Mucosa of rectum (tissue), 2 donors: ENCODE measurements around the gene MRPS6.

Experiments used
- H3K27ac ChIP-seq, 2 donors: one replicate each; pipeline ENCODE4 v1.7.0; 2013; ENCODE audit warnings: inconsistent platforms in 2 of 2, low read depth in 2 of 2, low read length in 2 of 2
- H3K27me3 ChIP-seq, 2 donors: one replicate each; pipeline ENCODE4 v1.7.0; 2013; ENCODE audit warnings: low read length in 2 of 2; ENCODE audit not compliant: control insufficient read depth in 2 of 2, insufficient read depth in 2 of 2
- H3K36me3 ChIP-seq, 2 donors: one replicate each; pipeline ENCODE4 v1.7.0; 2013; ENCODE audit warnings: low read length in 2 of 2; ENCODE audit not compliant: control insufficient read depth in 2 of 2, insufficient read depth in 2 of 2
- H3K4me1 ChIP-seq, 2 donors: one replicate each; pipeline ENCODE4 v1.7.0; 2013; ENCODE audit warnings: low read length in 2 of 2, mild to moderate bottlenecking in 1 of 2; ENCODE audit not compliant: control insufficient read depth in 2 of 2, insufficient read depth in 2 of 2
- H3K4me3 ChIP-seq, 2 donors: one replicate each; pipeline ENCODE4 v1.7.0; 2013; ENCODE audit warnings: low read length in 2 of 2
- H3K9ac ChIP-seq, 2 donors: one replicate each; pipeline ENCODE4 v1.7.0; 2013; ENCODE audit warnings: low read length in 2 of 2, low read depth in 1 of 2, mild to moderate bottlenecking in 1 of 2
- H3K9me3 ChIP-seq, 2 donors: one replicate each; pipeline ENCODE4 v1.7.0; 2013; ENCODE audit warnings: low read length in 2 of 2; ENCODE audit not compliant: control insufficient read depth in 2 of 2
- donor health status: healthy.
- donor health status: Normal muscosa, but diverticular disease.

MRPS6 gene

DNA sequence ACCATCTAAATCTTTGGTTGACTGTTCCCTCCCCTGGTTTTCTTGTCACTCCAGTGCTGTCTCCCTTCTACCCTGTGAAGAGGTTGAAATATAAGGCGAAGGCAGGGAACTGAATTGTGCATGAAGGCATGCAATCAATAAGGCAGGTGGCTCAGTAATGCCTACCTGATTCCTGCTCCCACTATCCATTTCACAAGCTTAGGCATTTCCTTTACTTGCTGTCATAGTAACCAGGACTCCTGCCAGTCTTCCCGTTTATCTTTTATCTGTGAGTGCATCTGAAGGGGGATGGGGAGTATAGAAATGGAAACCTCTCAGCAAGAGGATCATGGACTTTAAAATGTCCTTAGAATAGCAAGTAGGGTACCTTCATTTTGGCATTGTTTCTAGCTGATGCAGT lies 40.5 kb downstream of the MRPS6 start:
- H3K4me1 ChIP-seq, result peaks cover 0 to 14% of the 10 kb centered on the region in 2 donors
- no peaks in the 10 kb centered on the region for H3K36me3 ChIP-seq
- no peak overlapping the region for H3K27ac ChIP-seq
- H3K9ac ChIP-seq, result no peak overlapping the region
- no peak overlapping the region for H3K4me3 ChIP-seq
- no peaks in the 10 kb centered on the region for H3K9me3 ChIP-seq
- no peaks in the 10 kb centered on the region for H3K27me3 ChIP-seq

DNA sequence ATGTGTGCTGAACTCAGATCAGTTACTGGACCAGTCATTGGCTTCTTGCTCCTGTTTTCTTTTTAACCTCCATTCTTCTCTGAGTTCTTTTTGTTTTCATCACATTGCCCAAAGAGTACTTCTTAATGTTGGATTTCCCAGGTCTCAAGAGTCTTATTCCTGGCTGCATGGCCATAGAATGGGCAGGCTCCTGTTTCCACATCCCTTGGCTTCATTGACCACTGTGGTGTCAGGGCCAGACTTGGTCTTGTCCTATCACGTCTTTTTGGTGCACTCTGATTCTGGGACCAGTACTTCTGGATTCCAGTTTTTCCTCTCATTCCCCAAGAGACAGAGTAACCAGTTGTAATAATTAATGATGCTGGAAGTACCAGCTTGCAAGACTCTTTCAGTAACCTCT lies 41.8 kb downstream of the MRPS6 start:
- H3K27me3 ChIP-seq, result no peaks in the 10 kb centered on the region
- no peak overlapping the region for H3K27ac ChIP-seq
- no peak overlapping the region for H3K4me3 ChIP-seq
- H3K36me3 ChIP-seq, result no peaks in the 10 kb centered on the region
- no peak overlapping the region for H3K9ac ChIP-seq
- H3K9me3 ChIP-seq, result no peaks in the 10 kb centered on the region
- peaks cover 0 to 14% of the 10 kb centered on the region in 2 donors for H3K4me1 ChIP-seq

DNA sequence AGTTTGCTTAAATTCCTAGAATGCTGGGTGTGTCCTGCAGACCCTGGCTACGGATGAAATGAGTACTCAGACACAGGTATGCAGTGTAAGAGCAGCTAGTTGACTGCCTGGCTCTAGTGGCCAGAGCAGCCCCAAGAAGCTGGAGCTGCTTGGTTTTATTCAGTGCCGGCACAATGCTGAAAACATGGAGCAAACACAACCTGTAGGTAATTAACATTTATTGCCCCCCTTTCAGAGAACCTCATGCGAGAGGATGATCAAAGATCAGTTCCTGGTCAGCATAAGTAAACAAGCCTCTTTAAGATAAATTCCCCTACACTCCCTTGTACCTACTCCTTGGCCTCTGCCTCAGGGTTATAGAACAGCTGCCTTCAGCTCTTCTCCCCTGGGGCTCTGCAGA lies 43.2 kb downstream of the MRPS6 start:
- H3K27me3 ChIP-seq, result no peaks in the 10 kb centered on the region
- H3K27ac ChIP-seq, result peak overlapping the region; percentile 27 to 59
- no peaks in the 10 kb centered on the region for H3K9me3 ChIP-seq
- H3K4me3 ChIP-seq, result no peak overlapping the region
- no peaks in the 10 kb centered on the region for H3K36me3 ChIP-seq
- H3K4me1 ChIP-seq, result peaks cover 0 to 14% of the 10 kb centered on the region in 2 donors
- no peak overlapping the region for H3K9ac ChIP-seq

DNA sequence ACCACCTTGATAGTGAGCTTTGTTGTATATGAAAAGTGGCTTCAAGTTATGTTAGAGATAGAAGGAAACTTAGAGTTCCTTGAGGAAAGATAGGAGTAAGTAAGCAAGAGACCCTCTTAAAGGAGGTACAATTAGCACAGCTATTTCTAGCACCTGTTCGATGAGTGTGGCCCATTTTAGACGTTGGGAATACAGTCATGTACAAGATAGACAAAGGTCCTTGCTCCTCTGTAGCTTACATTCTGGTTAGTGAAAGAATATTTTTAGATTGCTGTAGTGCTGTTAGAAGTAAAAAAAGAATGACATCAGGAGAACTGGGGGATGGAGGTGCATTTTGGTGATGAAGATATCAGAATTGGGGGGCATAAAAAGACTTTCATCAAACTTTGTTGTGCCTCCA lies 47.5 kb downstream of the MRPS6 start:
- Histone ChIP-seq H3K9me3 (no peaks in the 10 kb centered on the region), H3K27ac (no peak overlapping the region), H3K9ac (no peak overlapping the region), H3K4me1 (peaks cover 0 to 18% of the 10 kb centered on the region in 2 donors), H3K36me3 (peaks cover 0 to 2% of the 10 kb centered on the region in 2 donors), H3K27me3 (no peaks in the 10 kb centered on the region), H3K4me3 (no peak overlapping the region)

DNA sequence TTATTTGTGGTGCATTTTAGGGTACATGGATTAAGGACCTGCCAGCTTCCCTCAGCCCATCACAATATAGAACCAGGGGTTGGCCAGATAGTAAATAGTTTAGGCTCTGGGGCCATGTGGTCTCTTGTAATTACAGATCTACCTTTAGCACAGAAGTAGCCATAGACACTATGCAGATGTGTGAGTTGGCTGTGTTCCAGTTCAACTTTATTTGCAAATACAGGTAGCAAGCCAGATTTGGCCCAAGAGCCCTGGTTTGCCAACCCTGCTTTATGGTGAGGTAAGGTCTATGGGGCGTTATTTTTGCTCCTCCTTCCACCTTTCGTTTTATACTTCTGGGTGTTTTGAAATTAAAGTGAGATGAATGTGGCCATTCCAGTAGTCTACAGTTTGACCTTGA lies 48.7 kb downstream of the MRPS6 start:
- Histone ChIP-seq H3K27ac (no peak overlapping the region), H3K9me3 (no peaks in the 10 kb centered on the region), H3K9ac (no peak overlapping the region), H3K36me3 (peaks cover 5 to 10% of the 10 kb centered on the region in 2 donors), H3K4me1 (peaks cover 0 to 13% of the 10 kb centered on the region in 2 donors), H3K27me3 (no peaks in the 10 kb centered on the region), H3K4me3 (no peak overlapping the region)

DNA sequence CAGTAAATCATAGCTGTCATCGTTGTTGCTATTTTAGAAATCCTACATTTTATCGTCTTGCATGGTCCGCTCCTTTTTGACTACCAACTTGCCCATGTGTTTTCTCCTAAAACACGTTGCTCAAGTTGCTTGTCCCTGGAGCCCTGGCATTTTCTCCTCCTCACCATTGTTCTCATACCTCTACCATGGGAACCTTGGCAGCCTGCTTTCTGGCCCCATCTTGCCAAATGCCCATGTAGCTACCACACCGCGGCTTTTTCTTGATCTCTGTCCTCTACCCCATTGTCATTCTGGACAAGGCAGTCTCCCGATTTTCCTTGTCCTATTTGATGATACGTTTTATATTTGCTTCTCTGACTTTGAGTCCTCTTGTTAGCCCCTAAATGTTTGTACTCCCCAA lies 50.2 kb downstream of the MRPS6 start:
- peaks cover 5 to 10% of the 10 kb centered on the region in 2 donors for H3K36me3 ChIP-seq
- H3K27me3 ChIP-seq, result no peaks in the 10 kb centered on the region
- H3K4me3 ChIP-seq, result no peak overlapping the region
- H3K27ac ChIP-seq, result no peak overlapping the region
- H3K9ac ChIP-seq, result no peak overlapping the region
- H3K4me1 ChIP-seq, result peaks cover 0 to 7% of the 10 kb centered on the region in 2 donors
- no peaks in the 10 kb centered on the region for H3K9me3 ChIP-seq

DNA sequence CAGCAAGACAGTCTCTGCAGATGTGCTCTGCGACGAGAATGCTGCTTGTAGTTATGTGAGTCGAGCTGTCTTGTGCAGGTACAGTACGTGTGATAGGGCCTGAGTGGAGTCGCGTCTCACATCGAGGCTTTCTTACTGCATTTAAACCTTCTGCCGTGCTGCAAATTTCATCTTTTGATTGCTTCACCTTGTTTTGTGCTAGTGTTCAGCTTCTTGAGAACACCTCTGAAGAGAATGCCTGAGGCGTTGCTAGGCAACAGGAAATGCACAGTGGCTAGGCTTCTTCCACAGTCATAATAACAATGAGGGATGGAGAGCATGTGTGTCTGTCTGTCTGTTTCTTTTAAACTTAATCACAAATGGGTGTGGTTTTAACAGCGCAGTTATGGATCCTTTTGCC lies 52.9 kb downstream of the MRPS6 start:
- peaks cover 5 to 10% of the 10 kb centered on the region in 2 donors for H3K36me3 ChIP-seq
- no peak overlapping the region for H3K9ac ChIP-seq
- peaks cover 10 to 15% of the 10 kb centered on the region in 2 donors for H3K4me1 ChIP-seq
- no peaks in the 10 kb centered on the region for H3K9me3 ChIP-seq
- no peak overlapping the region for H3K4me3 ChIP-seq
- H3K27ac ChIP-seq, result no peak overlapping the region
- no peaks in the 10 kb centered on the region for H3K27me3 ChIP-seq

DNA sequence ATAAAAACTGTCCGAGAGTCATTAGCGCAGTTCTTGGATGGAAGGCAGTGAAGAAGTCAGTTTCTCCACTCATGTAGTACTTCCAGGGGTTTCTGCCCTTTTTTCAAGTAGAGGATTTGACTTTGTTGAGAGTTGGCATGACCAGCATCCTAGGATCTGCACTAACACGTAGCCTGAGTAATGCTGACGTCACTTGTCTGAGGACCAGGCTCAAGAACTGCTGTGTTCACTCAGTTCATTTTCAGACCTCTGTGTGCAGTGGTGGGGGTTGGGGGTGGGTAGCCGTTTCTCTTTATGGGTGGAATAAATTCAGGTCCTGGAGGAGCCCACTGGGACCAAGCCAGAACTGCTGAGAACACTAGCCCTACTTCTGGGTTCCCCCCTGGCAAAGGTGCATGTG lies 53.3 kb downstream of the MRPS6 start:
- Histone ChIP-seq H3K9ac (no peak overlapping the region), H3K9me3 (no peaks in the 10 kb centered on the region), H3K27ac (no peak overlapping the region), H3K36me3 (peaks cover 5 to 10% of the 10 kb centered on the region in 2 donors), H3K4me1 (peaks cover 11 to 15% of the 10 kb centered on the region in 2 donors), H3K4me3 (no peak overlapping the region), H3K27me3 (no peaks in the 10 kb centered on the region)

DNA sequence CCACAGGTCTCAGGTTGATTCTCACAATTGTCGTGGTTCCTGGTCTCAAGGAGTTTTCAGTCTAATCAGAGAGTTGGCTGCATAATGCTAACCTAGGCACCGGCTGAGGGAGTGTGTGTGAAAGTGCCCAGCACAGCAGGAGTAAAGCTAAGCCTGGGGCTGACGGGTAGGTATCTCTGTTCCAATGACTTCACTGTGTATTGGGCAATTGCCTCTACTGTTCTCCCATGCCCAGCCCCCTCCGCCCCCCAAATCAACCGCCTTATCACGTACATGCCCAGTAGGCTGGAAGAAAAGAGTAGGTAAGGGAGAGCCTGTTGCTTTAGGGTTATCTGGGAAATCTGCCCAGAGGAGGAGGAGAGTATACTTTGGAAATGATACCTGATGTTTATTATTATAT lies 54.7 kb downstream of the MRPS6 start:
- Histone ChIP-seq H3K4me1 (peaks cover 10 to 11% of the 10 kb centered on the region in 2 donors), H3K36me3 (peaks cover 5 to 10% of the 10 kb centered on the region in 2 donors), H3K27ac (no peak overlapping the region), H3K9ac (no peak overlapping the region), H3K4me3 (no peak overlapping the region), H3K27me3 (no peaks in the 10 kb centered on the region), H3K9me3 (no peaks in the 10 kb centered on the region)

DNA sequence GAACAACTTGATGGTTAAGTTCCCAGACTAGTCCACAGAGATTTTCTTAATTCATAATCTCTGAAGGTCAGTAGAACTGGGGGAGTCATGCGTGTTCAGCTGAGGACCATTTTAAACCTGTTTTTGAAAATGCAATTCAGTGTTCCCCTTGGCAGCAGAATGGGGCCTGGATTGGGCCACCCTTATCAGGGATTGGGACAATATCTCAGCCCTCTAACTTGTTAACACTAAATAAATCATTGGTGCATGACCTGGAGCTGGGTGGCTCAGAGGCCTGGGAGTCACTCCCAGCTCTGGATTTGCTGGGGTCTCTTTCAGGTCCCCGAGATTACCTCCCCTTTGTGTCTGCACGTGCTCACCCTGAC lies 55.3 kb downstream of the MRPS6 start:
- peaks cover 7 to 10% of the 10 kb centered on the region in 2 donors for H3K36me3 ChIP-seq
- no peak overlapping the region for H3K4me3 ChIP-seq
- no peaks in the 10 kb centered on the region for H3K27me3 ChIP-seq
- H3K27ac ChIP-seq, result no peak overlapping the region
- peaks cover 10 to 11% of the 10 kb centered on the region in 2 donors for H3K4me1 ChIP-seq
- H3K9ac ChIP-seq, result no peak overlapping the region
- no peaks in the 10 kb centered on the region for H3K9me3 ChIP-seq
